Neural progenitor cell (in vitro differentiated cells): ENCODE results near the gene POR. TPM values are rescaled to one million over a fixed set of nuclear protein-coding genes. Genes with fewer than 3 reads are reported as not detected.
A peak's percentile ranks its signal among the peaks of the same experiment; 100 is the strongest.

Experiments
- DNase-seq: peaks from one replicate; pipeline ENCODE4 v3.0.0-alpha.2; 2016; ENCODE audit warnings: low spot score
- H2AFZ ChIP-seq: fragments of 200-600 bp; sonication (generic); replicated peaks from 2 replicates; pipeline ENCODE4 v1.6.1; 2016; ENCODE audit warnings: antibody characterized with exemption
- H3F3A ChIP-seq: fragments of 200-600 bp; sonication (generic); 2 replicates; pipeline ENCODE4 v1.6.1; 2016; ENCODE audit warnings: antibody characterized with exemption, low read depth
- H3K27ac ChIP-seq: fragments of 200-600 bp; sonication (generic); 2 replicates; pipeline ENCODE4 v1.5.1; 2016; ENCODE audit warnings: mild to moderate bottlenecking
- H3K27me3 ChIP-seq: fragments of 200-600 bp; sonication (generic); 2 replicates; pipeline ENCODE4 v1.6.1; 2016; ENCODE audit warnings: mild to moderate bottlenecking, moderate library complexity
- H3K36me3 ChIP-seq: fragments of 200-600 bp; sonication (generic); 2 replicates; pipeline ENCODE4 v1.5.1; 2016
- H3K4me1 ChIP-seq: fragments of 200-600 bp; sonication (generic); 2 replicates; pipeline ENCODE4 v1.6.1; 2016; ENCODE audit warnings: mixed run types
- H3K4me2 ChIP-seq: fragments of 200-600 bp; sonication (generic); 2 replicates; pipeline ENCODE4 v1.6.1; 2016
- H3K4me3 ChIP-seq: fragments of 200-600 bp; sonication (generic); 2 replicates; pipeline ENCODE4 v1.5.1; 2016
- H3K79me2 ChIP-seq: fragments of 200-600 bp; sonication (generic); 2 replicates; pipeline ENCODE4 v1.6.1; 2016; ENCODE audit warnings: low read depth
- H3K9ac ChIP-seq: fragments of 200-600 bp; sonication (generic); 2 replicates; pipeline ENCODE4 v1.6.1; 2016
- H3K9me3 ChIP-seq: fragments of 200-600 bp; sonication (generic); 2 replicates; pipeline ENCODE4 v1.5.1; 2016; ENCODE audit warnings: low read depth
- H4K20me1 ChIP-seq: fragments of 200-600 bp; sonication (generic); 2 replicates; pipeline ENCODE4 v1.6.1; 2016; ENCODE audit warnings: low read depth
- H3K27ac Mint-ChIP-seq: 3 replicates; pipeline ENCODE4 v1.8.0; 2021; ENCODE audit warnings: mixed read lengths
- H3K27me3 Mint-ChIP-seq: 2 replicates; pipeline ENCODE4 v1.8.0; 2022; ENCODE audit warnings: low read depth, mild to moderate bottlenecking, inconsistent platforms, moderate library complexity, mixed read lengths; ENCODE audit not compliant: insufficient read depth
- H3K36me3 Mint-ChIP-seq: 3 replicates; pipeline ENCODE4 v1.8.0; 2021; ENCODE audit warnings: mixed read lengths
- H3K4me1 Mint-ChIP-seq: 3 replicates; pipeline ENCODE4 v1.8.0; 2021; ENCODE audit warnings: mixed read lengths
- H3K4me3 Mint-ChIP-seq: 3 replicates; pipeline ENCODE4 v1.8.0; 2021; ENCODE audit warnings: mild to moderate bottlenecking, moderate library complexity, mixed read lengths
- H3K9me3 Mint-ChIP-seq: 3 replicates; pipeline ENCODE4 v1.8.0; 2020; ENCODE audit warnings: mixed read lengths
- EZH2 ChIP-seq: fragments of 200-600 bp; sonication (generic); IDR thresholded peaks from 2 replicates; pipeline ENCODE4 v1.6.1; 2017; ENCODE audit warnings: antibody characterized with exemption, mild to moderate bottlenecking, moderate library complexity
- EZH2phosphoT487 ChIP-seq: fragments of 200-600 bp; sonication (generic); IDR thresholded peaks from 2 replicates; pipeline ENCODE4 v1.6.1; 2017; ENCODE audit warnings: antibody characterized with exemption
- total RNA-seq: library from RNA; depleted of rRNA; stranded (reverse); fragments of >200 nt; gene quantifications from 2 replicates; pipeline ENCODE4 v1.2.3, GENCODE V29; 2015; ENCODE audit warnings: low replicate concordance
- TF ChIP-seq, protein P1 (sequence below): fragments of 200-600 bp; sonication (generic); IDR thresholded peaks from 2 replicates; pipeline ENCODE4 v1.5.1; 2017; ENCODE audit warnings: antibody characterized with exemption, mild to moderate bottlenecking

Gene POR
- total RNA-seq, 1 donor from 2014 or later: 38.6 TPM

DNA sequence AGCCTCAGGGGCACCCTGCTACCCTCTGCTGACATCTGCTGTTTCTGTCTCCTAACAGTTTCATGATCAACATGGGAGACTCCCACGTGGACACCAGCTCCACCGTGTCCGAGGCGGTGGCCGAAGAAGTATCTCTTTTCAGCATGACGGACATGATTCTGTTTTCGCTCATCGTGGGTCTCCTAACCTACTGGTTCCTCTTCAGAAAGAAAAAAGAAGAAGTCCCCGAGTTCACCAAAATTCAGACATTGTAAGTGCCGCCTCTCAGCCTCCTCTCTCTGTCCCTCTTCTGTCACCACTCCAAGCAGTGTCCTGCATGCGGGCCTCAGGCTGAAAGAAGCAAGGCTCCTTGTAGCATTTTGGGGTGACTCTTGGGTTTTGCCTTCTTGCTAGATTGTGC, 39.0 kb downstream of the POR start:
- no peaks in the 10 kb centered on the region for H3K27me3 ChIP-seq
- peaks cover 4% of the 10 kb centered on the region for H4K20me1 ChIP-seq
- no peaks in the 10 kb centered on the region for H3K27me3 Mint-ChIP-seq
- peaks cover 18% of the 10 kb centered on the region for H3K79me2 ChIP-seq
- H3K4me1 Mint-ChIP-seq: peaks cover 19% of the 10 kb centered on the region
- H3K9me3 ChIP-seq: no peaks in the 10 kb centered on the region
- no peak overlapping the region for H3K4me3 Mint-ChIP-seq
- no peak for DNase-seq
- peaks cover 23% of the 10 kb centered on the region for H3K36me3 Mint-ChIP-seq
- H3K9me3 Mint-ChIP-seq: peaks cover 6% of the 10 kb centered on the region
- peaks cover 7% of the 10 kb centered on the region for H3F3A ChIP-seq
- H2AFZ ChIP-seq: no peak overlapping the region
- no peak overlapping the region for H3K9ac ChIP-seq
- no peaks in the 10 kb centered on the region for H3K36me3 ChIP-seq
- peak overlapping the region; percentile 94 for H3K27ac Mint-ChIP-seq
- no peak overlapping the region for H3K27ac ChIP-seq
- TF ChIP-seq EZH2phosphoT487 (no peak), EZH2 (no peak)
- TF ChIP-seq, protein P1, sequence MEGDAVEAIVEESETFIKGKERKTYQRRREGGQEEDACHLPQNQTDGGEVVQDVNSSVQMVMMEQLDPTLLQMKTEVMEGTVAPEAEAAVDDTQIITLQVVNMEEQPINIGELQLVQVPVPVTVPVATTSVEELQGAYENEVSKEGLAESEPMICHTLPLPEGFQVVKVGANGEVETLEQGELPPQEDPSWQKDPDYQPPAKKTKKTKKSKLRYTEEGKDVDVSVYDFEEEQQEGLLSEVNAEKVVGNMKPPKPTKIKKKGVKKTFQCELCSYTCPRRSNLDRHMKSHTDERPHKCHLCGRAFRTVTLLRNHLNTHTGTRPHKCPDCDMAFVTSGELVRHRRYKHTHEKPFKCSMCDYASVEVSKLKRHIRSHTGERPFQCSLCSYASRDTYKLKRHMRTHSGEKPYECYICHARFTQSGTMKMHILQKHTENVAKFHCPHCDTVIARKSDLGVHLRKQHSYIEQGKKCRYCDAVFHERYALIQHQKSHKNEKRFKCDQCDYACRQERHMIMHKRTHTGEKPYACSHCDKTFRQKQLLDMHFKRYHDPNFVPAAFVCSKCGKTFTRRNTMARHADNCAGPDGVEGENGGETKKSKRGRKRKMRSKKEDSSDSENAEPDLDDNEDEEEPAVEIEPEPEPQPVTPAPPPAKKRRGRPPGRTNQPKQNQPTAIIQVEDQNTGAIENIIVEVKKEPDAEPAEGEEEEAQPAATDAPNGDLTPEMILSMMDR: no peak
- no peak overlapping the region for H3K4me2 ChIP-seq
- peaks cover 6% of the 10 kb centered on the region for H3K4me1 ChIP-seq
- H3K4me3 ChIP-seq: no peak overlapping the region

DNA sequence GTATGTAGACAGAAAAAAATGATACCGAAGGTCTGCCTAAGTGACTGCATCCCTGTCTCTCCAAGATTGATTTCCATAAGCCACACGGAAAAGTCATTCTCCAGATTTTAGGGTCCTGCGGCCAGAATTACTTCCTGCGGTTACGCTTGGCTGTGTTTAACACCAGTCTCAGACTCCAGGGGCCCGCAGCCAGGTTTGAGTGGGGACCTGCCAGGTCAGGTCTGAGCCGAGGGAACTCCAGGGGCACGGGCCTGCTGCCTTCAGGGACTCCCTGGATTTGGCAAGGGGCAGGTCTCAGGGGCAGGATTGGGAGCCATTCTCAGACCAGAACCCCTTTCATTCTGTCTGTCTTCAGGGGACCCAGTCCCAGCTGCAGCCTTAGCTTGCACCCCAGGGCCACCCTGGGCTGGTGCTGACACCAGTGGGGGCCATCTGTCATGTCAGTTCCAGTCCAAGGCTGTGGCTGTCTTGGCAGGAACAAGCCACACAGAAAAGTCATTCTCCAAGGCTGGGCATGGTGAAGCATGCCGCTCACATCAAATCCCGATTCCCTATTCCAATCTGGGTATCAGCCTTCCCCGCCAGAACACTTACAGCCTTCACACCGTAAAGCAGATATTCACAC, 40.5 kb downstream of the POR start:
- no peaks in the 10 kb centered on the region for H3K27me3 Mint-ChIP-seq
- peak overlapping the region; percentile 57 for H3K27ac Mint-ChIP-seq
- Histone ChIP-seq H3K27me3 (no peaks in the 10 kb centered on the region), H3K4me1 (peaks cover 6% of the 10 kb centered on the region), H3K27ac (no peak overlapping the region), H4K20me1 (no peaks in the 10 kb centered on the region), H3K9me3 (no peaks in the 10 kb centered on the region), H3K4me3 (no peak overlapping the region), H3K36me3 (no peaks in the 10 kb centered on the region), H2AFZ (no peak overlapping the region), H3F3A (peaks cover 7% of the 10 kb centered on the region), H3K79me2 (peaks cover 12% of the 10 kb centered on the region), H3K4me2 (no peak overlapping the region), H3K9ac (no peak overlapping the region)
- no peak for DNase-seq
- TF ChIP-seq EZH2: no peak
- no peak for TF ChIP-seq EZH2phosphoT487
- TF ChIP-seq, protein P1: no peak
- H3K4me3 Mint-ChIP-seq: no peak overlapping the region
- H3K9me3 Mint-ChIP-seq: peaks cover 6% of the 10 kb centered on the region
- peaks cover 27% of the 10 kb centered on the region for H3K36me3 Mint-ChIP-seq
- peaks cover 18% of the 10 kb centered on the region for H3K4me1 Mint-ChIP-seq

DNA sequence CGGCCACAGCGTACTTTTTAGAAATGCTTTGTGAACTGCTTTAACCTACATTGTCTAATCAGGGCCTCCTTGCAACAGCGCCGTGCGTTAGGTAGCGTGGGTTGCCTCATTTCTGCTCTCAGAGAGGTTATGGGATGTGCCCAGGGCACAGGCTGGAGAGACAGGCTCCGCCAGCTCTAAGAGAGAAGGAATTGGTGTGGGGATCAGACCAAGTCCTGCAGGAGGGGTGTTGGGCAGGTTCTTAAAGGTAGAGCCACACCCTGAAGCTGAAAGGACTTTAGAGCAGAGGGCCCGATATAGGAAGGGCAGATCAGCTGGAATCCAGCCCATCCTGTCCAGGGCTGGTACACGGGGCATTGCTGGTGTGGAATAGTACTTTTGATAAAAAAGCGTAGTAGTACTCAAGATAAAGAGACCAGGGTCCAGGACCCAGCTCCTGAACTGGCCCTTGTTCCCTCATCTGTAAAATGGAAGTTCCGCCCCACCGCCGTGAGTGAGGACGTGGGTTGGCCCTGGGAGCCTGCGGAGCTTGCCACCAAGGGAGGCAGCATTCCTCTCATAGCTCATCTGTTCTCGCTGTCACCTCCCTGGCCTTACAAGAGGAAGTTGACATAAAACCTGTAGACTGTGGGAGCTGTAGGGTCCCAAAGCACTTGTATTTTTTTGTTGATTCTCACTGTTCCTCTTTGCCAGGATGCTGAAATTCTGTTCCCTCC, 42.2 kb downstream of the POR start:
- H3K9me3 ChIP-seq: no peaks in the 10 kb centered on the region
- no peak overlapping the region for H3K4me3 Mint-ChIP-seq

More for the DNA sequence above, 42.2 kb downstream of the POR start:
- Mint-ChIP-seq H3K4me1 (peaks cover 32% of the 10 kb centered on the region), H3K9me3 (peaks cover 4% of the 10 kb centered on the region), H3K27me3 (no peaks in the 10 kb centered on the region), H3K36me3 (peaks cover 29% of the 10 kb centered on the region), H3K27ac (no peak overlapping the region)
- Histone ChIP-seq H2AFZ (no peak overlapping the region), H3K27me3 (no peaks in the 10 kb centered on the region), H3K4me2 (peak overlapping the region; percentile 54), H3K4me3 (no peak overlapping the region), H3K4me1 (peaks cover 17% of the 10 kb centered on the region), H3F3A (peaks cover 15% of the 10 kb centered on the region), H3K79me2 (no peaks in the 10 kb centered on the region), H3K9ac (no peak overlapping the region), H3K36me3 (no peaks in the 10 kb centered on the region), H4K20me1 (peaks cover 8% of the 10 kb centered on the region), H3K27ac (peak overlapping the region; percentile 33)
- TF ChIP-seq EZH2 (no peak), EZH2phosphoT487 (no peak)
- TF ChIP-seq, protein P1: no peak
- DNase-seq: peak; percentile 59
